Liver (tissue), 9 donors: Measurements from ENCODE around the gene OOSP1. TPM values are rescaled to one million over a fixed set of nuclear protein-coding genes. Genes with fewer than 3 reads are reported as not detected.

Source experiments
- DNase-seq: peaks from one replicate; pipeline ENCODE4 v3.0.0-alpha.2; 2017; ENCODE audit warnings: low spot score
- H3K27ac ChIP-seq, 2 donors: one replicate each; pipeline ENCODE4 v1.7.0; 2013; ENCODE audit warnings: inconsistent platforms in 2 of 2, low read length in 2 of 2, control low read depth in 1 of 2, low read depth in 1 of 2, mild to moderate bottlenecking in 1 of 2
- H3K27me3 ChIP-seq, 4 donors: one replicate each; pipeline versions ENCODE4 v1.6.1 to v1.7.0; 2013; ENCODE audit warnings: low read length in 3 of 4, inconsistent platforms in 1 of 4, mild to moderate bottlenecking in 1 of 4, moderate library complexity in 1 of 4; ENCODE audit not compliant: control insufficient read depth in 4 of 4, insufficient read depth in 4 of 4
- H3K36me3 ChIP-seq, 4 donors: one replicate each; pipeline versions ENCODE4 v1.6.1 to v1.7.0; 2013; ENCODE audit warnings: low read length in 3 of 4, mild to moderate bottlenecking in 3 of 4, low read depth in 1 of 4, moderate library complexity in 1 of 4; ENCODE audit not compliant: control insufficient read depth in 4 of 4, insufficient read depth in 3 of 4
- H3K4me1 ChIP-seq, 4 donors: one replicate each; pipeline versions ENCODE4 v1.6.1 to v1.7.0; 2013; ENCODE audit warnings: low read length in 3 of 4, mild to moderate bottlenecking in 3 of 4, moderate library complexity in 1 of 4; ENCODE audit not compliant: control insufficient read depth in 4 of 4, insufficient read depth in 4 of 4
- H3K4me3 ChIP-seq, 3 donors: one replicate each; pipeline versions ENCODE4 v1.6.1 to v1.7.0; 2013; ENCODE audit warnings: low read length in 3 of 3, control low read depth in 1 of 3, low read depth in 1 of 3, mild to moderate bottlenecking in 1 of 3
- H3K9ac ChIP-seq, 2 donors: one replicate each; pipeline ENCODE4 v1.7.0; 2013; ENCODE audit warnings: low read length in 2 of 2, mild to moderate bottlenecking in 2 of 2, moderate library complexity in 2 of 2, control low read depth in 1 of 2, low read depth in 1 of 2
- H3K9me3 ChIP-seq, 4 donors: one replicate each; pipeline versions ENCODE4 v1.6.1 to v1.7.0; 2013; ENCODE audit warnings: low read length in 3 of 4; ENCODE audit not compliant: control insufficient read depth in 4 of 4
- EGR1 ChIP-seq, 2 donors: IDR thresholded peaks; 2 replicates each; pipeline ENCODE4 v1.6.1; 2016 to 2018; ENCODE audit warnings: antibody characterized with exemption in 2 of 2, low read depth in 2 of 2
- FOXA1 ChIP-seq: IDR thresholded peaks from 2 replicates; pipeline ENCODE4 v1.6.1; 2016; ENCODE audit warnings: antibody characterized with exemption
- FOXA2 ChIP-seq: IDR thresholded peaks from 2 replicates; pipeline ENCODE4 v1.6.1; 2016; ENCODE audit warnings: antibody characterized with exemption
- GABPA ChIP-seq, 2 donors: IDR thresholded peaks in 1 of 2; conservative IDR thresholded peaks in 1 of 2; 2 replicates each; pipeline ENCODE4 v1.6.1; 2016; ENCODE audit warnings: antibody characterized with exemption in 2 of 2, mild to moderate bottlenecking in 1 of 2, moderate library complexity in 1 of 2
- HNF4A ChIP-seq, 2 donors: conservative IDR thresholded peaks; 2 replicates each; pipeline ENCODE4 v1.6.1; 2016; ENCODE audit warnings: antibody characterized with exemption in 2 of 2, mild to moderate bottlenecking in 2 of 2
- HNF4G ChIP-seq: IDR thresholded peaks from 2 replicates; pipeline ENCODE4 v1.6.1; 2016; ENCODE audit warnings: antibody characterized with exemption
- JUND ChIP-seq, 2 donors: IDR thresholded peaks; 2 replicates each; pipeline ENCODE4 v1.6.1; 2016; ENCODE audit warnings: antibody characterized with exemption in 2 of 2
- NR2F2 ChIP-seq: IDR thresholded peaks from 2 replicates; pipeline ENCODE4 v1.6.1; 2016; ENCODE audit warnings: antibody characterized with exemption
- RAD21 ChIP-seq, 2 donors: IDR thresholded peaks; 2 replicates each; pipeline ENCODE4 v1.6.1; 2016; ENCODE audit warnings: antibody characterized with exemption in 2 of 2, mild to moderate bottlenecking in 2 of 2
- RXRA ChIP-seq, 2 donors: IDR thresholded peaks; 2 replicates each; pipeline ENCODE4 v1.6.1; 2017 to 2018; ENCODE audit warnings: antibody characterized with exemption in 2 of 2, mild to moderate bottlenecking in 1 of 2
- SP1 ChIP-seq: IDR thresholded peaks from 2 replicates; pipeline ENCODE4 v1.6.1; 2018; ENCODE audit warnings: antibody characterized with exemption, mild to moderate bottlenecking
- TAF1 ChIP-seq: conservative IDR thresholded peaks from 2 replicates; pipeline ENCODE4 v1.6.1; 2016; ENCODE audit warnings: antibody characterized with exemption, mild to moderate bottlenecking
- YY1 ChIP-seq: IDR thresholded peaks from 2 replicates; pipeline ENCODE4 v1.6.1; 2016; ENCODE audit warnings: antibody characterized with exemption, mild to moderate bottlenecking
- WGBS: extraction: QIAGEN DNeasy Blood & Tissue Kit; methylation state at CpG from one replicate; pipeline ENCODE4 v1.1.7; 2013; 5-methylcytosine and 5-hydroxymethylcytosine counted together
- polyA plus RNA-seq, 2 donors: library from polyadenylated mRNA; stranded (reverse) in 1 of 2; unstranded in 1 of 2; fragments of 200-250 nt in 1 of 2; fragments of >200 nt in 1 of 2; fragmentation: Nextera tagmentation in 1 of 2; extraction: Ambion mirVana in 1 of 2; gene quantifications; one replicate each; pipeline versions ENCODE4 v1.2.1 to v1.2.3, GENCODE V29; 2013 to 2015
- total RNA-seq, 2 donors: library from RNA; depleted of rRNA; stranded (reverse); fragments of >200 nt; gene quantifications; one replicate each; pipeline ENCODE4 v1.2.3, GENCODE V29; 2014
- TF ChIP-seq, protein P1 (sequence below): fragments of 150-350 bp; IDR thresholded peaks from 2 replicates; pipeline ENCODE4 v1.5.1; 2017; ENCODE audit warnings: improper control_type of control experiment, low read depth, low read length; ENCODE audit not compliant: missing input control
- TF ChIP-seq, protein P2 (sequence below): IDR thresholded peaks from 2 replicates; pipeline ENCODE4 v1.6.1; 2016; ENCODE audit warnings: antibody characterized with exemption
- TF ChIP-seq, protein P3 (sequence below): IDR thresholded peaks from 2 replicates; pipeline ENCODE4 v1.6.1; 2016; ENCODE audit warnings: antibody characterized with exemption, mild to moderate bottlenecking
- TF ChIP-seq, protein P4 (sequence below): IDR thresholded peaks from 2 replicates; pipeline ENCODE4 v1.6.1; 2016; ENCODE audit warnings: antibody characterized with exemption
- TF ChIP-seq, protein P5 (sequence below): IDR thresholded peaks from 2 replicates; pipeline ENCODE4 v1.6.1; 2016; ENCODE audit warnings: antibody characterized with exemption
- donor health status: healthy.
- donor health status: healthy.
- donor health status: healthy.
- donor health status: healthy.
- donor health status: healthy.

The OOSP1 gene
- total and polyA plus RNA-seq, 4 donors: not detected

DNA sequence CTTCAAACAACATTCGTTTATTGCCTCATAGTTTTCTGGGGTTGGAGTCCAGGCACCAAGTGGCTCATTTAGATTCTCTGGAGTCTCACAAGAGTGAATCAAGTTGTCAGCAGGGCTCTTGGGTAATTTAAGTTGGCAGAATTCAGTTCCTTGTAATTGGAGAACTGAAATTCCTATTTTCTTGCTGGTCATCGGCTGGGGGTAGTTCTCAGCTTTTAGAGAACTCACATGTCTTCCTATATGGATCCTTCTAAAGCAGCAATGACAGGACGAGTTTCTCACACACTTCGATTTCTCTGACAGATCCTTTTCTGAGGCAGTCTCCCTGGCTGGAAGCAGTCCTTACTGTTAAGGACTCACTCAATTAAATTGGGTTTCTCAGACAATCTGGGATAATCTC lies 61.5 kb downstream of the OOSP1 start:
- Histone ChIP-seq H3K36me3 (no peaks in the 10 kb centered on the region), H3K4me1 (no peaks in the 10 kb centered on the region), H3K9ac (no peak overlapping the region), H3K27ac (no peak overlapping the region), H3K9me3 (peaks cover 3 to 12% (median 5%) of the 10 kb centered on the region in 4 donors), H3K27me3 (no peaks in the 10 kb centered on the region), H3K4me3 (no peak overlapping the region)
- WGBS: 72% methylated on average over 4 of the region's 4 CpGs
- DNase-seq: no peak
- no peak for TF ChIP-seq SP1

DNA sequence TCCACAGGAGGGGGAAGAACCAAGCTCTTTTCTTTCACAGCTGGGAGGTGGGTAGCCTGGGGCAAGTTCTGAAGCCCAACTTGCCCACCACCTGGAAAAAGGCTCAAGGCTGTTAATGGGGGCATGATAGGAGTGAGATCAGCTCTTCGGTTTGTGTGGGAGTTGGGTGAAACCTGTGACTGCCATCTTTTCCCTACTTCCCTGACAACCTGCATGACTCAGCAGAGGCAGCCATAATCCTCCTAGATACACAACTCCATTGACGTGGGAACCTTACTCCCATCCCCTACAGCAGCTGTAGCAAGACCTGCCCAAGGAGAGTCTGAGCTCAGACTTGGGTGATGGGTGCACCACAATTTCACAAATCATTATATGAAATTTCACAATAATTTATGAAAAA lies 65.5 kb downstream of the OOSP1 start:
- WGBS: 73% methylated on average over 2 of the region's 2 CpGs

More for the DNA sequence above, 65.5 kb downstream of the OOSP1 start:
- Histone ChIP-seq H3K4me3 (no peak overlapping the region), H3K27ac (no peak overlapping the region), H3K27me3 (no peaks in the 10 kb centered on the region), H3K9me3 (peaks cover 3 to 12% (median 5%) of the 10 kb centered on the region in 4 donors), H3K36me3 (no peaks in the 10 kb centered on the region), H3K4me1 (no peaks in the 10 kb centered on the region), H3K9ac (no peak overlapping the region)
- TF ChIP-seq, protein P1, sequence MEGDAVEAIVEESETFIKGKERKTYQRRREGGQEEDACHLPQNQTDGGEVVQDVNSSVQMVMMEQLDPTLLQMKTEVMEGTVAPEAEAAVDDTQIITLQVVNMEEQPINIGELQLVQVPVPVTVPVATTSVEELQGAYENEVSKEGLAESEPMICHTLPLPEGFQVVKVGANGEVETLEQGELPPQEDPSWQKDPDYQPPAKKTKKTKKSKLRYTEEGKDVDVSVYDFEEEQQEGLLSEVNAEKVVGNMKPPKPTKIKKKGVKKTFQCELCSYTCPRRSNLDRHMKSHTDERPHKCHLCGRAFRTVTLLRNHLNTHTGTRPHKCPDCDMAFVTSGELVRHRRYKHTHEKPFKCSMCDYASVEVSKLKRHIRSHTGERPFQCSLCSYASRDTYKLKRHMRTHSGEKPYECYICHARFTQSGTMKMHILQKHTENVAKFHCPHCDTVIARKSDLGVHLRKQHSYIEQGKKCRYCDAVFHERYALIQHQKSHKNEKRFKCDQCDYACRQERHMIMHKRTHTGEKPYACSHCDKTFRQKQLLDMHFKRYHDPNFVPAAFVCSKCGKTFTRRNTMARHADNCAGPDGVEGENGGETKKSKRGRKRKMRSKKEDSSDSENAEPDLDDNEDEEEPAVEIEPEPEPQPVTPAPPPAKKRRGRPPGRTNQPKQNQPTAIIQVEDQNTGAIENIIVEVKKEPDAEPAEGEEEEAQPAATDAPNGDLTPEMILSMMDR: no peak
- no peak for TF ChIP-seq TAF1
- TF ChIP-seq FOXA2: no peak
- TF ChIP-seq, protein P2, sequence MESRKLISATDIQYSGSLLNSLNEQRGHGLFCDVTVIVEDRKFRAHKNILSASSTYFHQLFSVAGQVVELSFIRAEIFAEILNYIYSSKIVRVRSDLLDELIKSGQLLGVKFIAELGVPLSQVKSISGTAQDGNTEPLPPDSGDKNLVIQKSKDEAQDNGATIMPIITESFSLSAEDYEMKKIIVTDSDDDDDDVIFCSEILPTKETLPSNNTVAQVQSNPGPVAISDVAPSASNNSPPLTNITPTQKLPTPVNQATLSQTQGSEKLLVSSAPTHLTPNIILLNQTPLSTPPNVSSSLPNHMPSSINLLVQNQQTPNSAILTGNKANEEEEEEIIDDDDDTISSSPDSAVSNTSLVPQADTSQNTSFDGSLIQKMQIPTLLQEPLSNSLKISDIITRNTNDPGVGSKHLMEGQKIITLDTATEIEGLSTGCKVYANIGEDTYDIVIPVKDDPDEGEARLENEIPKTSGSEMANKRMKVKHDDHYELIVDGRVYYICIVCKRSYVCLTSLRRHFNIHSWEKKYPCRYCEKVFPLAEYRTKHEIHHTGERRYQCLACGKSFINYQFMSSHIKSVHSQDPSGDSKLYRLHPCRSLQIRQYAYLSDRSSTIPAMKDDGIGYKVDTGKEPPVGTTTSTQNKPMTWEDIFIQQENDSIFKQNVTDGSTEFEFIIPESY: no peak
- no peak for TF ChIP-seq JUND (IDR thresholded peaks at IDR 0.05)
- TF ChIP-seq YY1: no peak
- TF ChIP-seq RXRA (IDR thresholded peaks at IDR 0.05): no peak
- TF ChIP-seq, protein P3, sequence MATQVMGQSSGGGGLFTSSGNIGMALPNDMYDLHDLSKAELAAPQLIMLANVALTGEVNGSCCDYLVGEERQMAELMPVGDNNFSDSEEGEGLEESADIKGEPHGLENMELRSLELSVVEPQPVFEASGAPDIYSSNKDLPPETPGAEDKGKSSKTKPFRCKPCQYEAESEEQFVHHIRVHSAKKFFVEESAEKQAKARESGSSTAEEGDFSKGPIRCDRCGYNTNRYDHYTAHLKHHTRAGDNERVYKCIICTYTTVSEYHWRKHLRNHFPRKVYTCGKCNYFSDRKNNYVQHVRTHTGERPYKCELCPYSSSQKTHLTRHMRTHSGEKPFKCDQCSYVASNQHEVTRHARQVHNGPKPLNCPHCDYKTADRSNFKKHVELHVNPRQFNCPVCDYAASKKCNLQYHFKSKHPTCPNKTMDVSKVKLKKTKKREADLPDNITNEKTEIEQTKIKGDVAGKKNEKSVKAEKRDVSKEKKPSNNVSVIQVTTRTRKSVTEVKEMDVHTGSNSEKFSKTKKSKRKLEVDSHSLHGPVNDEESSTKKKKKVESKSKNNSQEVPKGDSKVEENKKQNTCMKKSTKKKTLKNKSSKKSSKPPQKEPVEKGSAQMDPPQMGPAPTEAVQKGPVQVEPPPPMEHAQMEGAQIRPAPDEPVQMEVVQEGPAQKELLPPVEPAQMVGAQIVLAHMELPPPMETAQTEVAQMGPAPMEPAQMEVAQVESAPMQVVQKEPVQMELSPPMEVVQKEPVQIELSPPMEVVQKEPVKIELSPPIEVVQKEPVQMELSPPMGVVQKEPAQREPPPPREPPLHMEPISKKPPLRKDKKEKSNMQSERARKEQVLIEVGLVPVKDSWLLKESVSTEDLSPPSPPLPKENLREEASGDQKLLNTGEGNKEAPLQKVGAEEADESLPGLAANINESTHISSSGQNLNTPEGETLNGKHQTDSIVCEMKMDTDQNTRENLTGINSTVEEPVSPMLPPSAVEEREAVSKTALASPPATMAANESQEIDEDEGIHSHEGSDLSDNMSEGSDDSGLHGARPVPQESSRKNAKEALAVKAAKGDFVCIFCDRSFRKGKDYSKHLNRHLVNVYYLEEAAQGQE: no peak
- no peak for TF ChIP-seq HNF4A (conservative IDR thresholded peaks at IDR 0.05)
- no peak for TF ChIP-seq EGR1 (IDR thresholded peaks at IDR 0.05; ENCODE audit: low read depth in 2 of 2)
- TF ChIP-seq NR2F2: no peak
- TF ChIP-seq FOXA1: no peak
- TF ChIP-seq, protein P4, sequence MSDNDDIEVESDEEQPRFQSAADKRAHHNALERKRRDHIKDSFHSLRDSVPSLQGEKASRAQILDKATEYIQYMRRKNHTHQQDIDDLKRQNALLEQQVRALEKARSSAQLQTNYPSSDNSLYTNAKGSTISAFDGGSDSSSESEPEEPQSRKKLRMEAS: no peak
- no peak for TF ChIP-seq RAD21 (IDR thresholded peaks at IDR 0.05)
- TF ChIP-seq GABPA (IDR thresholded peaks at IDR 0.05 in 1 of 2, conservative IDR thresholded peaks at IDR 0.05 in 1 of 2): no peak
- no peak for TF ChIP-seq SP1
- TF ChIP-seq, protein P5, sequence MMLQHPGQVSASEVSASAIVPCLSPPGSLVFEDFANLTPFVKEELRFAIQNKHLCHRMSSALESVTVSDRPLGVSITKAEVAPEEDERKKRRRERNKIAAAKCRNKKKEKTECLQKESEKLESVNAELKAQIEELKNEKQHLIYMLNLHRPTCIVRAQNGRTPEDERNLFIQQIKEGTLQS: no peak
- no peak for TF ChIP-seq HNF4G
- DNase-seq: no peak
